ENCODE results near the gene OSBPL9.
A peak's percentile ranks its signal among the peaks of the same experiment; 100 is the strongest.

The OSBPL9 gene

DNA sequence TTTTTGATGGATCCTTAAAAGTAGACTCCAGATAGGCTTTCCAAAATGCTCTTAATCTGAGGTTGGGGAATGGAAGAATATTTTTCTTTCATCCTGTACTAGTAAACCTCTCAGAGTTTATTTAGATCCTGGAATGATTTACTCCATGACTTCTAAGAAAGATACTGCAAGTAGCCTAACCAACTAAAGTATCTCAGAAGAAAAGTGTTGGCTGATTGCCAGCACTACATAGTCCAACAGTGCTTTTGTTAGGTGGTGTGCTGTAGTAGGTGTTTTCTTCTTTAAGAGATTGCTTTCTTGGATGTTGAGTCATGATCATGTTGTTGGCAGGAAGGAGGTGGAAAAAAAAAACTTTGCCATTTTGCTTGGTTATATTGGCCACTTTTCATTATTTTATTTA lies 119.8 kb downstream of the OSBPL9 start:
- peak; percentile 42 for DNase-seq (ENCODE audit: low read depth)

DNA sequence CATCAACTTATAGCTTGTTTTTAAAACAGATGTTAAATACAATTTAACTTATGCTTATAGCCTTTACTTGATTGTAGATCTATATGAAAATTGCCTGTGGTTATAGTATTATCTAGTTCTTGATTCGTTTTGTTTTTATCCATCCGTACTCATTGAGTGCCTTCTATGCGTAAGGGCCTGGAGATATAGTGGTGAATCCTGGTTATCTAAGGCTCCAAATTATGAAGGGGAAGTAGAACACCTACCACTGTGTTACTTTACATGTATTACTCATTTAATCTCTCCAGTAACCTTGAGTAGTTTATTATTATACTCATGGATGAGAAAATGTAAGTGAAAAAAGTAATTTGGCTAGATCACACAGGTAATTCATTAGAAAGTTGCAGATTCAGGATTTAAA lies 121.8 kb downstream of the OSBPL9 start:
- no peak for DNase-seq (ENCODE audit: low read depth)
- no peak overlapping the region for H3K4me3 ChIP-seq (ENCODE audit: low read length)
- TF ChIP-seq, protein P1, sequence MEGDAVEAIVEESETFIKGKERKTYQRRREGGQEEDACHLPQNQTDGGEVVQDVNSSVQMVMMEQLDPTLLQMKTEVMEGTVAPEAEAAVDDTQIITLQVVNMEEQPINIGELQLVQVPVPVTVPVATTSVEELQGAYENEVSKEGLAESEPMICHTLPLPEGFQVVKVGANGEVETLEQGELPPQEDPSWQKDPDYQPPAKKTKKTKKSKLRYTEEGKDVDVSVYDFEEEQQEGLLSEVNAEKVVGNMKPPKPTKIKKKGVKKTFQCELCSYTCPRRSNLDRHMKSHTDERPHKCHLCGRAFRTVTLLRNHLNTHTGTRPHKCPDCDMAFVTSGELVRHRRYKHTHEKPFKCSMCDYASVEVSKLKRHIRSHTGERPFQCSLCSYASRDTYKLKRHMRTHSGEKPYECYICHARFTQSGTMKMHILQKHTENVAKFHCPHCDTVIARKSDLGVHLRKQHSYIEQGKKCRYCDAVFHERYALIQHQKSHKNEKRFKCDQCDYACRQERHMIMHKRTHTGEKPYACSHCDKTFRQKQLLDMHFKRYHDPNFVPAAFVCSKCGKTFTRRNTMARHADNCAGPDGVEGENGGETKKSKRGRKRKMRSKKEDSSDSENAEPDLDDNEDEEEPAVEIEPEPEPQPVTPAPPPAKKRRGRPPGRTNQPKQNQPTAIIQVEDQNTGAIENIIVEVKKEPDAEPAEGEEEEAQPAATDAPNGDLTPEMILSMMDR (conservative IDR thresholded peaks at IDR 0.05; ENCODE audit: low read length), result no peak

More for the DNA sequence above, 119.8 kb downstream of the OSBPL9 start:
- H3K4me3 ChIP-seq (ENCODE audit: low read length), result no peak overlapping the region
- TF ChIP-seq, protein P1 (conservative IDR thresholded peaks at IDR 0.05; ENCODE audit: low read length), result no peak

DNA sequence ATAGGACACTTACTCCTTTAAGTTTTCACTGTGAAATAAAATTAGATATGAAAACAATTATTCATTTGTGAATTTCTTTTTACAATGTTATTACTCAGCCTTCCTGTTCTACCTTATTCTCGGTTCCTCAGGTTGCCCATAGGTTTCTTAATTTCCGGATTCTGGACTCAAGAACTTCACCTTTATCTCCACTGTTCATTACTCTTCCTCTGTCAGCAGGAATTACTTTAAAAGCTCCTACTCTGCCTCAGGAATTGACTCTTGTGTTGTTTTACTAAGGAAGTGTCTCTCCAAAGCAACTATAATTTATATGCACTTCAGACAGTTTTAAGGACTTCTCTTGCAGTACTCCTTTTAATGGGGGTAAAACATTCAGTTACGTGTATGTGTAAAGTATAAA lies 123.8 kb downstream of the OSBPL9 start:
- TF ChIP-seq, protein P1 (conservative IDR thresholded peaks at IDR 0.05; ENCODE audit: low read length), result no peak

DNA sequence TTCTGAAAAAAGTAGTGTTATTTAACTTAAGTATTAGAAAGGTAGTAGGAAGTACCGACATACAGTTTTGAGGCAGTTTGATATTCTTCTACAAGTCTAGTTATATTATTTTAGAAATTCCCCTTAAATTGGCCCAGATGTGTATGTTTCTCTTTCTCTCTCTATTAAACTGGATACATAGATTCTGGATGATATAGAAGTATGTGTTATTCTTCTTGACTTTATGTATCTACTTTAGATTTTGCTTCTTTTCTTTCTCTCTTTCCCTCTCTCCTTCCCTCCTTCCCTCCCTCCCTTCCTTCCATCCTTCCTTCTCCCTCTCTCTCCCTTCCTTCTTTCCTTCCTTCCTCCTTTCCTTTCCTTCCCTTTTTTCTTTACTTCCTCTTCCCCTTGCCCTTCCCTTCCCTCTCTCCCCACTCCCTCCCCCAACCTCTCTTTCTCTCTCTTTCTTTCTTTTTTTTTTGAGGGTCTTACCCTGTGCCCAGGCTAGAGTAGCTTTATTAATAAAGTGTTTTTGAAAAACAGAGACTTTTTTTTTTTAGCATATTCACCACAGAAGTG lies 124.3 kb downstream of the OSBPL9 start:
- TF ChIP-seq, protein P1 (conservative IDR thresholded peaks at IDR 0.05; ENCODE audit: low read length), result no peak
- no peak overlapping the region for H3K4me3 ChIP-seq (ENCODE audit: low read length)

More for the DNA sequence above, 123.8 kb downstream of the OSBPL9 start:
- DNase-seq (ENCODE audit: low read depth), result no peak
- no peak overlapping the region for H3K4me3 ChIP-seq (ENCODE audit: low read length)

DNA sequence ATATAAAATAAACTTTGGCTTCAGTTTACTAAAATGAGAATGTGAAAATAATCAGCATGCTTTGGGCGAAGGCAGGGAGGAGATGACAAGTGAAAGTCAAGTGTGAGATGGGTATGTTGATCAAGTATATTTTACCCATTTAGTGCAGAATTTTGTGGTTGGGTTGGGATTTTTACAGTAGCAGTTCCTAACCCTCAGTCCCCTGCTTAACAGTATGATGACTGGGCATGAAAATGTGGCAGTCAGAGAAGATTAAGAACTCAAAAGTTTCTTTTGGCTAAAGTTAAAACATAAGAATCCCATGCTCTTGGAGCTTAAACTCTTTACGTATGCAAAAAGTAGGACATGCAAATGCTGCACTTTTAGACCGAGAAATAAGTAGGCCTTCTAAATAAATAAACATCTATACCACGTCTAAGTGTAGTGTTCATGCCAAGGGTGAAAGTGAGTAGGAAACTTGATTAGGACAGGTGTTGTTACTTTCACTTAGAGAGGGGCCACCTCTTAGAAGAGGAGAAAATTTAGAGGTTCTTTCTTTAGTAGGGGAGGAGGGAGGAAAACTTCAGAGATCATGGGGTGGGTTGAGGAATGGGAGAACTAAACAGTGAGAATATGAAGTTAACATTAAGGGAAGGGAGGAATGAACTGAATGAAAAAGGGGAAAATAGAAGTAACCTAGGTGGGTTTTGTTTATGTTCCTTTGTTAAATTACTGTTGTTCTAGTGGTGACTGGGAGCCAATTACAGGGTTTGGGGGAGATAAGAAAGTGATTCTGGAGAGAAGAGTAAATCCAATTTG lies 127.8 kb downstream of the OSBPL9 start:
- H3K4me3 ChIP-seq (ENCODE audit: low read length), result no peak overlapping the region

More for the DNA sequence above, 124.3 kb downstream of the OSBPL9 start:
- no peak for DNase-seq (ENCODE audit: low read depth)

DNA sequence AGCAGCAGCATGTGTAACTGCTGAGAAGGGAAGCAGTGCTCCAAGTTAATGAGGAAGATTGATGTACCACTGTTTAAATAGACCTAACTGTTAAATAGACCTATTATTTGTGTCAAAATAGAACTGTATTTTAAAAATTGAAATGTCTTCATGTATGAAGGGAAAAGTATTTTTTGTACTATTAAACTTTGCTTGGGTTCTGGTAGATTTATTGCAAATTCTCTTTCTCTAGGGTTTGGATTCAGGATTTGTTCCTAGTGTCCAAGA lies 128.3 kb downstream of the OSBPL9 start:
- DNase-seq (ENCODE audit: low read depth), result no peak
- TF ChIP-seq, protein P1 (conservative IDR thresholded peaks at IDR 0.05; ENCODE audit: low read length), result no peak
- no peak overlapping the region for H3K4me3 ChIP-seq (ENCODE audit: low read length)

More for the DNA sequence above, 127.8 kb downstream of the OSBPL9 start:
- TF ChIP-seq, protein P1 (conservative IDR thresholded peaks at IDR 0.05; ENCODE audit: low read length), result no peak
- DNase-seq (ENCODE audit: low read depth), result no peak

DNA sequence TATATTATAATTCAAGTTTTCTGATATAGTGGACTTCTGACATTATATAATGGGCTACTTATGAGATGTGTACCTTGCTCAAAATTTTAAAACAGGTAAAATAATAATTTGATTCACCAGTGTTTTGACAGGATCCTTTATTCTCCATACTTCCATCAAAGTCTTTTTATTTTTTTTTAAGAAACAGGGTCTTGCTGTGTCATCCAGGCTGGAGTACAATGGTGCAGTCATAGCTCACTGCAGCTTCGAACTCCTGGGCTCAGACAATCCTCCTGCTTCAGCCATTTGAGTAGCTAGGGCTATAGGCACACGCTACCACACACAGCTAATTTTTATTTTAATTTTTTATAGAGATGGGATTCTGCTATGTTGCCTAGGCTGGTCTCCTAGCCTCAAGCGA lies 132.3 kb downstream of the OSBPL9 start:
- no peak overlapping the region for H3K4me3 ChIP-seq (ENCODE audit: low read length)
- DNase-seq (ENCODE audit: low read depth), result no peak
- TF ChIP-seq, protein P1 (conservative IDR thresholded peaks at IDR 0.05; ENCODE audit: low read length), result no peak

Data from AG10803 (cell line).